Adipose tissue (tissue), 3 donors: ENCODE measurements around the gene SLC1A1. TPM values are rescaled to one million over a fixed set of nuclear protein-coding genes. Genes with fewer than 3 reads are reported as not detected.

Experiments
- H3K27ac ChIP-seq: one replicate; pipeline ENCODE4 v1.5.1; 2013; ENCODE audit warnings: low read depth, low read length
- WGBS, 3 donors: extraction: QIAGEN DNeasy Blood & Tissue Kit; methylation state at CpG; one replicate each; pipeline ENCODE4 v1.1.7; 2013; 5-methylcytosine and 5-hydroxymethylcytosine counted together
- polyA plus RNA-seq, 3 donors: library from polyadenylated mRNA; stranded (reverse); fragments of 200-250 nt; gene quantifications; one replicate each; pipeline ENCODE4 v1.2.3, GENCODE V29; 2013
- donor health status: healthy with polysubstance abuse.
- donor health status: Bipolar disorder and iron deficiency.
- donor health status: healthy.

Gene SLC1A1
- 1 to 10 TPM in 2 of 3 donors, under 1 TPM in 1; 0.81 to 2.6 (median 1.2) TPM for polyA plus RNA-seq

GRCh38 chr9:4489919-4490704, at the start of gene SLC1A1:
SLC1A1 (plus strand) TSS chr9:4490468; CDS start chr9:4490680, 212 bp downstream.
- 0 to 1% (median 0%) methylated on average over 38 to 72 of the region's 72 CpGs for WGBS, 3 donors
- H3K27ac ChIP-seq = no peak within 1 kb of the TSS

DNA sequence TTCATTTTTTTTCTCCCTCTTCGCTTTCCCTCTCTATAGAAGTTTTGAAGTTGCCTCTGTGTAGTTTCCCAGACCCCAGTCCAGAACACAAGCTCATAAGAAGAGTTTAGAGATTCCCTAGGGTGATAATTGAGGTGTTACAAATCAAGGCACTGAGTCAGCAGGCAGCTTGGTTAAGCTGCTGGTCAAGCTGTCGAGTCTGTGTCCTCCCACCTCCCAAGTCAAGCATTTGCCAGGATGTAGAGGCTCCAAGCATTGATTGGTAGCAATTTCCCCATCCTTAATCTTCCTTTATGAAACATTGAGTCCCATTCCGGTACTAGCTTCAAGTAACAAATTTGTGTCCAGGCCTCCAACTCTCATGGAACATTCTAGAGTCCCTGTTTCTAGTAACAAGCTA, 47.5 kb upstream of the SLC1A1 start:
- 79 to 86% (median 79%) methylated on average over 3 of the region's 3 CpGs for WGBS, 3 donors
- no peak overlapping the region for H3K27ac ChIP-seq

- H3K27ac ChIP-seq = no peak overlapping the region
- 47 to 88% (median 63%) methylated on average over 1 of the region's 1 CpG for WGBS, 3 donors
Measured at GRCh38 chr9:4443439-4443838, 46.8 kb upstream of the SLC1A1 start.

- H3K27ac ChIP-seq = no peak overlapping the region
- WGBS, 3 donors = 61 to 87% (median 82%) methylated on average over 2 of the region's 2 CpGs
Measured at GRCh38 chr9:4461437-4461836, 28.8 kb upstream of the SLC1A1 start.

DNA sequence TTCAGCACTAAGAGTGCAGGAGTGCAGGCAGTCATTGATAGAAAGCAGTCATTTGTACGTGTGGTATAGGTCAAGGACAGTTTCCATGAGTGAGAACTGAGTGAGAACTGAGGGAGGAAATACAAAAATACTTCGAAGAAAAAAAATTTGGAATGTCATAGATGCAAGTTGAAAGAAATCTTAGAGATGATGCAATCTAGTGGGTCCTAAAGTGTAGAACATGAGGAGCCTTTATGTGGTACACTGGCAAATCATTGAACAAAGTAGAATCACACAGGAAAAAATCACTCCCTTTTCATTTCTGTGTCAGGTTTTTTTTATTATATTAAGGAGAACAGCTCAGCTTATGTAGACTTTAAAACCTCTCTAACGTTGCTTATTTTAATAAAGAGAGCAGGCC, 26.4 kb upstream of the SLC1A1 start:
- WGBS, 3 donors = 50 to 70% (median 70%) methylated on average over 3 of the region's 3 CpGs
- no peak overlapping the region for H3K27ac ChIP-seq

DNA sequence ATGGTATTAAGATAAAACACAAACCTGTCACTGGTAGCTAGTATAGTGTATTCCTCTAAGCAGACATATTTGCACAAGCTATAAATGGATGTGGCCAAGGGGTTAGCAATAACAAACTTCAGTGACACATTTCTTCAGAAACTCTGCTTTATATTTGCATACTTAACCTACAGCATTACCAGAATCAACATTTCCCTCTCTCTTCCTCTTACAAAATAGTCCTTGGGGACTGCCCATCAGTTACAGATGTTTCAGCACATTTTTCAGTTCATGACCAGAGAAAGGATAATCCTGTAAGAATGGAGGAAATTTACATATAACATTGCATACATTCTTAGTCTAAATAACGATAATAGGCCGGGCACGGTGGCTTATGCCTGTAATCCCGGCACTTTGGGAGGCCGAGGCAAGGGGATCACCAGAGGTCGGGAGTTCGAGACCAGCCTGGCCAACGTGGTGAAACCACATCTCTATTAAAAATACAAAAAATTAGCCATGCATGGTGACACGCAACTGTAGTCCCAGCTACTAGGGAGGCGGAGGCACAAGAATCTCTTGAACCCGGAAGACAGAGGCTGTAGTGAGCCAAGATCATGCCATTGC, 25.3 kb upstream of the SLC1A1 start:
- 93 to 94% (median 93%) methylated on average over 11 of the region's 11 CpGs for WGBS, 3 donors
- no peak overlapping the region for H3K27ac ChIP-seq

DNA sequence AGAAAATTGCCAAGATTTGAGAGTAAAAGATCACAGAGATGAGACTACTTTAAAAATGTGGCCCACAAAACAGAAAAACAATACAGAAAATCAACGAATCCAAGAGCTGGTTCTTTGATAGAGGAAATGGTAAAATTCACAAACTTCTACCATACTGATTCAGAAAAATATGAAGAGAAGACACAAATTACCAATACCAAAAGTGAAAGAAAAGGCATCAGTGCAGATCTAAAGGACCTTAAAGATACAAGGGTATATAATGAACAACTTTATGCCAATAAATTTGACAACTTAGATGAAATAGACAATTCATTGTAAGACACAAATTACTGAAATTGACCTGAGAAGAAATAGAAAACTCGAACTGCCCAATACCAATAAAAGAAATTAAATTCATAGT, 24.4 kb upstream of the SLC1A1 start:
- H3K27ac ChIP-seq = no peak overlapping the region
- 73 to 92% (median 87%) methylated on average over 2 of the region's 2 CpGs for WGBS, 3 donors

DNA sequence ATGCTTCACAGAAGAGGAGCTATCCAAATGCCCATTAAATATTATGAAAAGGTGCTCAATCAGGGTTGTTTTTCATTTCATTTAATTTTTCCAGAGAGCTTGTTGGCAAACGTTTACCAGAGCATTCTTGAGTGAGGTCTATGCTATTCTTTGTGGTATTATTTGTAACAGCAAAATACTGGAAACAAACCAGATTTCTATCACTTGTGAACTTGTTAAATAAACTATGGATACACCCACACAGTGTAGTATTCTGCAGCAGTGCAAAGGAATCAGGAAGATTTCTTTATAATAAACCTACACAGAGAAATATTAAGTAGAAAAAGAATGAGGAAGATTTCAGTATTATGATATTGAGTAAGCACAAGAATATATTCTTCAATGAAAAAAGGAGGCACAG, 15.0 kb upstream of the SLC1A1 start:
- H3K27ac ChIP-seq = no peak overlapping the region
- 3 to 20% (median 13%) methylated on average over 1 of the region's 1 CpG for WGBS, 3 donors

GRCh38 chr9:4486176-4486575, 4.1 kb upstream of the SLC1A1 start:
- WGBS, 3 donors = 35 to 48% (median 43%) methylated on average over 2 of the region's 2 CpGs
- H3K27ac ChIP-seq = no peak overlapping the region

DNA sequence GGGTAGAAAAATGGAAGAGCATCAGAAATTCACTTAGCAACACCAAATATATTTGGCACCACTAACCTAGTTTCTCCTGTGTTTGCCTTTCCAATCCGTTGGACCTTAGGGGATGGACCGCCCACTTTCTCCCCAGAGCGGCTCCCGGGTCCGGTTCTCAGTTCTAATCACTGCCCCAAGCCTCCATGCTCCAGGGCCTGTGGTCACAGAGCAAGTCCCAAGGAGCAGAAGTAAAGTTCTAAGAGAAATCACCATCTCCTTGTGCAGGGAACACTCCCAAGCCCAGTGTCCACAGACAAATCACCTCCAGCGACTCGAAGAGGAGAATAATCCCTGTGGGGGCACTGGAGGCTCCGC, 728 bp upstream of the SLC1A1 start:
- no peak overlapping the region for H3K27ac ChIP-seq
- WGBS, 3 donors = 2 to 4% (median 3%) methylated on average over 8 of the region's 8 CpGs

DNA sequence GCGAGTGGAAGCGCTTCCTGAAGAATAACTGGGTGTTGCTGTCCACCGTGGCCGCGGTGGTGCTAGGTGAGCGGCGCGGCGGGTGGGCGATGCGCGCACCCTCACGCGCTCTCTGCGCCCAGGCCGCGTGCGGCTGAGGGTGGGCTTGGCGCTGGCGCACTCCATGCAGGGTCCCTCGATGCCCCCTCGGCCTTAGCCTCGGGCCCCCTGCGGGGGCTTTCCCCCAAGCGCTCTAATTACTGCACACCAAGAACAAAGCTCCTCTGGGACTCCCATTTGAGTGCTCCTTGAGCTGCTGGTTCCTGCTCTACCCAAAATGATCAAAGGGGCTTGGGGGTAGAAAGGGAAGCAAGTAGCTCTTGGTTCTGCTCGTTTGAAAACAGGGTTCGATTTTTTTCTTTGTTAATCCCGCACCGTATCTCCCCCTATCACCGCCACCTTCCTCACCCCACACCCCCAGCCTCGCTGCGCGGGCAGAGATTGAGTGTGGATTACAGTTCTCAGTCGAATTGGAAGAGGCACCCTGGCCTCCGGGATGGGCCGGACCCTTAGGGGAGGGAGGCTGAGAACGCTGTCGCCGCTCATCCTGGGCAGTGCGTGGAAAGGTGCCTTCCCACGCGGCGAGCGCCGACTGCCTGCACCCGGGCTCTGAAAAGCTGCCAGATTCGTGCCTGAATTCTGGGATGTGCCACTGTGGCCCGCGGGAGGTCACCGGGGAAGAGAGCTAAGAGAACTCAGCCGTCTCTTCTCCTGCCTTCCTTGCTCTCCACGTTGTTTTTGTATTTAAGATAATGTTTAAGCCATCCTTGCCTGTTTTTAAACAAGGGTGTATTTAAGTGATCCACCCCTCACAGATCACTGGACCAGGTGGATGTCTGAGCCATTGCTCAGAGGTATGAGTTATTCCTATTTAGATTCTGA, 697 bp downstream of the SLC1A1 start:
- no peak overlapping the region for H3K27ac ChIP-seq
- WGBS, 3 donors = 1 to 2% (median 1%) methylated on average over 48 to 52 of the region's 52 CpGs

GRCh38 chr9:4491626-4491975, 1.3 kb downstream of the SLC1A1 start:
- WGBS, 3 donors = 39 to 47% (median 40%) methylated on average over 7 of the region's 7 CpGs

DNA sequence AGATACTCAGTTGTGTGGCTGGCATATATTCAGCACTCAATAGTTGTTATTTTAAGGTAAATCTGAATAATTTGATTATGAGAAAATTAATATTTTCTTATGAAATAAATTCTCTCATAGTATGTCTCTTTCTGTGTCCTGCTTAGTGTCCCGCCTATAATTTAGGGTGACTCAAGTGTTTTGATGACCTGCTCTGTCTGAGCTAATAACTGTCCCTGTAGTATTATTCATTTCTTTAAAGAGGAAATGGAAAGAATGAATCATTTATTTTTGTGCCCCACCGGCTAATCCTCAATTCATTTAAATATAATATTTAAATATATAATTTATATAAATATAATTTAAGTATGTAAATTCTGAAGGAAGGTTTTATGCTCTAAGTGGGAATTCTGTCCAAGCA, 4.1 kb downstream of the SLC1A1 start:
- 72 to 82% (median 77%) methylated on average over 2 of the region's 2 CpGs for WGBS, 3 donors
- H3K27ac ChIP-seq = no peak overlapping the region

More at GRCh38 chr9:4491626-4491975, 1.3 kb downstream of the SLC1A1 start:
- H3K27ac ChIP-seq = no peak overlapping the region

DNA sequence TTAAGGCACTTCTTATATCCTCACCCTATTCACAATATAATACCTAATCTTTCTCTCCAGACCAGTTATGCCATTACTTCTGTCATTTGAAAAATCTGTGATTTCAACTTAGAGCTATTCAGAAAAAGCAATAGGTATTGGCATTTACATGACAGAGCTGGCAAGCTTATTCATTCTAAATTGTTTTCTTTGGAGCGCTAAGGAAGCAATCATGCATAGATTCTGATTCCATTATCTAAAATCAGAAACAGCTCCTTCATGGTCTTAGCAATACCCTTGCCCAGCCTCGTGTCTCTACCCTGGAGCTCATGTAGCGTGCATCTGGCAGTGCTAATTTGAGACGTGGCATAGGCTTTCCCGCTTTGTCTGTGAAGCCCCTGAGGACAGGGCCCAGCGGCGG, 4.5 kb downstream of the SLC1A1 start:
- 94 to 96% (median 95%) methylated on average over 7 of the region's 7 CpGs for WGBS, 3 donors
- H3K27ac ChIP-seq = no peak overlapping the region

GRCh38 chr9:4495537-4495936, 5.3 kb downstream of the SLC1A1 start:
- no peak overlapping the region for H3K27ac ChIP-seq
- 75 to 96% (median 93%) methylated on average over 4 of the region's 4 CpGs for WGBS, 3 donors

DNA sequence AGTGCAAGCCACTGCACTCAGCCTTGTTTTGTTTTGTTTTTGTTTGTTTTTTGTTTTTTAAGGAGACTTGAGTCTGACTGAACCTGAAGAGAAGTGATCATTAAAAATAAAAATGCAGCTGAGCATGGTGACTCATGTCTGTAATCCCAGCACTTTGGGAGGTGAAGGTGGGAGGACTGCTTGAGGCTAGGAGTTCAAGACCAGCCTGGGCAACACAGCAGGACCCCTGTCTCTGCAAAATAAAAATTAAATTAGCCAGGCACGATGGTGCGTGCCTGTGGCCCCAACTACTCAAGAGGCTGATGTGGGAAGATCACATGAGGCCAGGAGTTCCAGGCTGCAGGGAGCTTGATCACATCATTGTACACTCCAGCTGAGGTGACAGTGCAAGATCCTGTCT, 6.2 kb downstream of the SLC1A1 start:
- H3K27ac ChIP-seq = no peak overlapping the region

GRCh38 chr9:4497395-4497794, 7.1 kb downstream of the SLC1A1 start:
- 0 to 50% (median 22%) methylated on average over 1 of the region's 1 CpG for WGBS, 3 donors
- no peak overlapping the region for H3K27ac ChIP-seq

More for the DNA sequence above, 6.2 kb downstream of the SLC1A1 start:
- WGBS, 3 donors = 81 to 95% (median 95%) methylated on average over 2 of the region's 2 CpGs

DNA sequence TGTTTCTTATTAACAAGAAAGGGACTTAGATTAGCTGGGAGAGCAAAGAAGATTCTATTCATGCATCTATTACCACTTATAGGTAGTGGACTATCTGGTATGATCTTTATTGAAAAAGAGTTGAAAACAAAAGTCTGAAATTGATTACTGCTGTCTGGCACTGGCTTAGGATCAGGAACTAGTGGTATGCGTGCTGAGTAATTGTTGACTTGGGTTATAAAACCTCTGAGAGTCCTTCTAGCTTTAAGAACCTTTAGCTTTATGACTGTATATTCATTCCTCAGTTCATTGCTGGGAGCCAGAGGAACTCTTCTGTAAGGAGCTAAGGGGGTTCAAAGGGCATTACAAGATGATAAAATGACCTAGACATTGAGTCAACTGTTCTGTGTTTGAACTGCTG, 7.6 kb downstream of the SLC1A1 start:
- H3K27ac ChIP-seq = no peak overlapping the region
- WGBS, 3 donors = 38 to 69% (median 68%) methylated on average over 1 of the region's 1 CpG

DNA sequence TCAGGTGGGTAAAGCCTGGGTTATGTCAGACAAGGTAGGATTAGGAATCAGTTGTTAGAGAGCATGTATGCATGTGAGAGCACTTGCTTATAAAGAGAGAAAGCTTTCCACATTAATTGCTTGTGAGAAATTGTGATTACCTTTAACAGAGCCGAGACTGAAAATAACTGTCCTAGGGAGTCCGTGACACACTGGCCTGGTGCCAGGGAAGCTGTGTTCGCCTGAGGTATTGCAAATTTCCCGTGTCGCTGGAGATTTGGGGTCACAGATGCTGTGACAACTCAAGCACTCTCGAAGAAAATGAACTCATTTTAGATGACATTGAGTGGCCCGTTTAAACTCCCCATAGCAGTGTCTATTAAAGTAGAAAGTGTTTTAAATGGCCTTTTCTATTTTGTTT, 9.6 kb downstream of the SLC1A1 start:
- 50 to 61% (median 61%) methylated on average over 7 of the region's 7 CpGs for WGBS, 3 donors
- H3K27ac ChIP-seq = no peak overlapping the region
